Measurements from ENCODE around the gene SYF2.
"Not testable (repeated sequence)": the region's sequence is repeated elsewhere in the genome, so short reads cannot be mapped to it uniquely, and the experiment has no call there.

SYF2 gene
- 89.1 to 98.9 (median 91.7) reads per million in 4 donors for total RNA-seq

GRCh38 chr1:25232027-25232865 is at the start of gene SYF2:
TSS of gene SYF2 (minus strand) at chr1:25232502. CDS start at chr1:25232467, 35 bp downstream.
- peak; percentile 73 to 93 (median 80) for DNase-seq

GRCh38 chr1:25279693-25280111 is 47.4 kb upstream of the SYF2 start:
- DNase-seq, result not testable (repeated sequence)

- DNase-seq, result not testable (repeated sequence)
Observed at GRCh38 chr1:25278790-25279189, 46.5 kb upstream of the SYF2 start.

GRCh38 chr1:25278358-25278757 is 46.1 kb upstream of the SYF2 start:
- not testable (repeated sequence) for DNase-seq

GRCh38 chr1:25277295-25277694 is 45.0 kb upstream of the SYF2 start:
- not testable (repeated sequence) for DNase-seq

- not testable (repeated sequence) for DNase-seq
Observed at GRCh38 chr1:25275648-25276047, 43.3 kb upstream of the SYF2 start.

GRCh38 chr1:25272238-25272637 is 39.9 kb upstream of the SYF2 start, which contains the start of gene RHD:
TSS of gene RHD (plus strand) at chr1:25272509. CDS start at chr1:25272548, 39 bp downstream.
- DNase-seq, result not testable (repeated sequence)

- not testable (repeated sequence) for DNase-seq
Observed at GRCh38 chr1:25268143-25268760, 36.0 kb upstream of the SYF2 start.

GRCh38 chr1:25267288-25268142 is 35.2 kb upstream of the SYF2 start:
- DNase-seq, result peak; percentile 80 to 88 (median 87)

GRCh38 chr1:25266554-25267287 is 34.4 kb upstream of the SYF2 start:
- DNase-seq, result peak in 2 of 5 donors; percentile 8 to 33

- DNase-seq, result not testable (repeated sequence)
Observed at GRCh38 chr1:25260336-25260735, 28.0 kb upstream of the SYF2 start.

- DNase-seq, result not testable (repeated sequence)
Observed at GRCh38 chr1:25259813-25260212, 27.5 kb upstream of the SYF2 start.

- no peak for DNase-seq
Observed at GRCh38 chr1:25257196-25257595, 24.9 kb upstream of the SYF2 start.

GRCh38 chr1:25256578-25256965 is 24.3 kb upstream of the SYF2 start:
- DNase-seq, result no peak

GRCh38 chr1:25255706-25256577 is 23.6 kb upstream of the SYF2 start:
- no peak for DNase-seq

- no peak for DNase-seq
Observed at GRCh38 chr1:25253911-25254310, 21.6 kb upstream of the SYF2 start.

- DNase-seq, result no peak
Observed at GRCh38 chr1:25247829-25248754, 15.8 kb upstream of the SYF2 start.

GRCh38 chr1:25247024-25247828 is 14.9 kb upstream of the SYF2 start, which contains the start of gene RSRP1:
TSS of gene RSRP1 (minus strand) at chr1:25247454. CDS start at chr1:25246963, 491 bp downstream.
- DNase-seq, result peak; percentile 99 to 100 (median 100)

- peak in 2 of 5 donors; percentile 22 to 27 for DNase-seq
Observed at GRCh38 chr1:25246600-25247023, 14.3 kb upstream of the SYF2 start.
